K562 (cell line): ENCODE data around the gene P2RY6. TPM values are rescaled to one million over a fixed set of nuclear protein-coding genes. Genes with fewer than 3 reads are reported as not detected.

Experiments used
- ATF7 ChIP-seq: fragments of 450-650 bp; IDR thresholded peaks from 2 replicates; pipeline ENCODE4 v1.7.1; 2014; ENCODE audit warnings: mild to moderate bottlenecking, moderate library complexity
- C11orf30 ChIP-seq: fragments of 450-650 bp; IDR thresholded peaks from 2 replicates; pipeline ENCODE4 v1.6.1; 2016; ENCODE audit warnings: low read depth, mild to moderate bottlenecking
- NCOA2 ChIP-seq, 2 experiments: fragments of 450-650 bp; IDR thresholded peaks; 2 replicates each; pipeline ENCODE4 v1.6.1; 2018; ENCODE audit warnings: mild to moderate bottlenecking in 2 of 2, moderate library complexity in 1 of 2; ENCODE audit not compliant: partially characterized antibody in 2 of 2
- NFIC ChIP-seq: fragments of 450-650 bp; IDR thresholded peaks from 2 replicates; pipeline ENCODE4 v1.6.1; 2017; ENCODE audit warnings: mild to moderate bottlenecking, inconsistent platforms
- SP2 ChIP-seq: IDR thresholded peaks from 2 replicates; pipeline ENCODE4 v1.6.1; 2011; ENCODE audit warnings: mild to moderate bottlenecking, low read depth, low read length, moderate library complexity; ENCODE audit not compliant: poor library complexity, severe bottlenecking; ENCODE audit errors: extremely low read depth
- SREBF2 ChIP-seq: sonication (generic); formaldehyde crosslinking; IDR thresholded peaks from 2 replicates; pipeline ENCODE4 v1.4.0; 2020; ENCODE audit warnings: mild to moderate bottlenecking, missing genetic modification reagents
- ZHX1 ChIP-seq: fragments of 150-350 bp; conservative IDR thresholded peaks from 2 replicates; pipeline ENCODE4 v1.6.1; 2014; ENCODE audit warnings: low read length
- ZNF408 ChIP-seq: fragments of 250-450 bp; sonication (Bioruptor Pico); IDR thresholded peaks from 2 replicates; pipeline ENCODE4 v1.4.0; 2020; ENCODE audit warnings: low read depth, mild to moderate bottlenecking, moderate library complexity
- polyA plus RNA-seq, 8 experiments: library from polyadenylated mRNA; depleted of rRNA in 4 of 8; stranded (reverse) in 5 of 8; unstranded in 3 of 8; fragments of >200 nt; fragmentation: Nextera tagmentation in 2 of 8; fragmentation: Illumina TruSeq in 1 of 8; extraction: Ambion mirVana in 2 of 8; extraction: Trizol in 1 of 8; gene quantifications; 2 replicates each; pipeline versions ENCODE4 v1.2.1 to v1.2.3, GENCODE V29; 2011 to 2014; ENCODE audit warnings: inconsistent platforms in 1 of 8, missing spikeins in 1 of 8
- total RNA-seq, 7 experiments: library from RNA; depleted of rRNA in 6 of 7; stranded (reverse); fragments of >200 nt in 6 of 7; fragmentation: Illumina TruSeq in 2 of 7; extraction: Trizol in 2 of 7; gene quantifications; 2 replicates each; pipeline versions ENCODE4 v1.2.1 to v1.2.3, GENCODE V29; 2011 to 2021; ENCODE audit warnings: low replicate concordance in 1 of 7

P2RY6 gene
- total and polyA plus RNA-seq, 9 of the 15 experiments (the other 6 are each of a cell fraction or from before 2014, with no cell fraction given), result not detected

- TF ChIP-seq SREBF2 (CRISPR knock-in tag) (no peak), NCOA2 (IDR thresholded peaks at IDR 0.05; ENCODE audit: partially characterized antibody in 2 of 2) (no peak), ZNF408 (CRISPR knock-in tag) (no peak), NFIC (no peak), C11orf30 (no peak), ZHX1 (no peak), SP2 (no peak), ATF7 (no peak)
Observed at GRCh38 chr11:73281201-73281741, 9.1 kb downstream of the P2RY6 start (continued).
